ENCODE data around the gene FGD2. TPM values are rescaled to one million over a fixed set of nuclear protein-coding genes. Genes with fewer than 3 reads are reported as not detected.
"Not testable (repeated sequence)": the region's sequence is repeated elsewhere in the genome, so short reads cannot be mapped to it uniquely, and the experiment has no call there.

FGD2 gene
- total RNA-seq, 4 donors from 2014 or later, result 2.4 to 13.6 (median 4.6) TPM

- TF ChIP-seq POLR2AphosphoS5 (IDR thresholded peaks at IDR 0.05), result no peak
- no peak for TF ChIP-seq POLR2A (IDR thresholded peaks at IDR 0.05)
- no peak for TF ChIP-seq EP300 (IDR thresholded peaks at IDR 0.05)
- TF ChIP-seq, protein P1, sequence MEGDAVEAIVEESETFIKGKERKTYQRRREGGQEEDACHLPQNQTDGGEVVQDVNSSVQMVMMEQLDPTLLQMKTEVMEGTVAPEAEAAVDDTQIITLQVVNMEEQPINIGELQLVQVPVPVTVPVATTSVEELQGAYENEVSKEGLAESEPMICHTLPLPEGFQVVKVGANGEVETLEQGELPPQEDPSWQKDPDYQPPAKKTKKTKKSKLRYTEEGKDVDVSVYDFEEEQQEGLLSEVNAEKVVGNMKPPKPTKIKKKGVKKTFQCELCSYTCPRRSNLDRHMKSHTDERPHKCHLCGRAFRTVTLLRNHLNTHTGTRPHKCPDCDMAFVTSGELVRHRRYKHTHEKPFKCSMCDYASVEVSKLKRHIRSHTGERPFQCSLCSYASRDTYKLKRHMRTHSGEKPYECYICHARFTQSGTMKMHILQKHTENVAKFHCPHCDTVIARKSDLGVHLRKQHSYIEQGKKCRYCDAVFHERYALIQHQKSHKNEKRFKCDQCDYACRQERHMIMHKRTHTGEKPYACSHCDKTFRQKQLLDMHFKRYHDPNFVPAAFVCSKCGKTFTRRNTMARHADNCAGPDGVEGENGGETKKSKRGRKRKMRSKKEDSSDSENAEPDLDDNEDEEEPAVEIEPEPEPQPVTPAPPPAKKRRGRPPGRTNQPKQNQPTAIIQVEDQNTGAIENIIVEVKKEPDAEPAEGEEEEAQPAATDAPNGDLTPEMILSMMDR (IDR thresholded peaks at IDR 0.05), result no peak
- no peaks in the 10 kb centered on the region for H3K27me3 ChIP-seq
- H3K9me3 ChIP-seq, result no peaks in the 10 kb centered on the region
- WGBS, result 85% methylated on average over 6 of the region's 6 CpGs
- H3K4me3 ChIP-seq, result no peak overlapping the region
- no peaks in the 10 kb centered on the region for H3K36me3 ChIP-seq
- H3K4me1 ChIP-seq, result peaks cover 7% of the 10 kb centered on the region
- no peak overlapping the region for H3K27ac ChIP-seq
- no peak for DNase-seq (ENCODE audit: low spot score in 2 of 2)
Measured at GRCh38 chr6:37041521-37041920, 36.1 kb downstream of the FGD2 start.

DNA sequence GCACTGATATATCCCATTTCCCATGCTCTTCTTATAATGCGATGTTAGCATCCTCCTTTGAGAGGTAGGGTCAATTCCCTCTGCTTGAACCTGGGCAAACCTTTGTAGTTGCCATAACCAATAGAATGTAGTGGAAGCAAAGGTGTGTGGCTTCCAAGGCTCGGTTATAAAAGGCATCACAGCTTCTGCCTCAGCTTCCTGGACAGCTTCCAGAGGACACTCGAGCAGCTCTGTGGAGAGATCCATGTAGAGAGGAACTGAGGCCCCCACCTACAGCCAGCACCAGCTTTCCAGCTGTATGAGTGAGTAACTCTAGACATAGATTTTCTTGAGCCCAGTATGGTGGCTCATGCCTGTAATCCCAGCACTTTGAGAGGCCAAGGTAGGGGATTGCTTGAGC is 36.7 kb downstream of the FGD2 start:
- Histone ChIP-seq H3K27me3 (no peaks in the 10 kb centered on the region), H3K36me3 (no peaks in the 10 kb centered on the region), H3K4me3 (no peak overlapping the region), H3K4me1 (peaks cover 7% of the 10 kb centered on the region), H3K27ac (no peak overlapping the region), H3K9me3 (no peaks in the 10 kb centered on the region)
- peak in 1 of 2 donors; percentile 22 for DNase-seq (ENCODE audit: low spot score in 2 of 2)
- TF ChIP-seq POLR2A (IDR thresholded peaks at IDR 0.05) (no peak), EP300 (IDR thresholded peaks at IDR 0.05) (no peak), POLR2AphosphoS5 (IDR thresholded peaks at IDR 0.05) (no peak)
- TF ChIP-seq, protein P1 (IDR thresholded peaks at IDR 0.05), result no peak
- WGBS, result 76% methylated on average over 2 of the region's 3 CpGs

DNA sequence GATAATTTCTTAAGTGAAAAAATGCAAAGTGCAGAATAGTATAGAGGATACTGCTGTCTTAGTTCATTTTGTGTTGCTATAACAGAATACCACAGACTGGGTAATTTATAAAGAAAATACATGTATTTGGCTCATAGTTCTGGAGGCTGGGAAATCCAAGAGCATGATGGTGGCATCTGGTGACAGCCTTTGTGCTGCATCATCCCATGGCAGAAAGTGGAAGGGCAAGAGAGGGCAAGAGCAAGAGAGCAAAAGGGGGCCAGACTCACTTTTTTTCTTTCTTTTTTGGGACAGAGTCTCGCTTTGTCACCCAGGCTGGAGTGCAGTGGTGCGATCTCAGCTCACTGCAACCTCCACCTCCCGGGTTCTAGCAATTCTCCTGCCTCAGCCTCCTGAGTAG is 37.6 kb downstream of the FGD2 start:
- not testable (repeated sequence) for H3K9me3 ChIP-seq; H3K27me3 ChIP-seq; H3K27ac ChIP-seq; DNase-seq (ENCODE audit: low spot score in 2 of 2); H3K4me3 ChIP-seq; H3K36me3 ChIP-seq
- 95% methylated on average over 3 of the region's 3 CpGs for WGBS
- H3K4me1 ChIP-seq, result peaks cover 13% of the 10 kb centered on the region

DNA sequence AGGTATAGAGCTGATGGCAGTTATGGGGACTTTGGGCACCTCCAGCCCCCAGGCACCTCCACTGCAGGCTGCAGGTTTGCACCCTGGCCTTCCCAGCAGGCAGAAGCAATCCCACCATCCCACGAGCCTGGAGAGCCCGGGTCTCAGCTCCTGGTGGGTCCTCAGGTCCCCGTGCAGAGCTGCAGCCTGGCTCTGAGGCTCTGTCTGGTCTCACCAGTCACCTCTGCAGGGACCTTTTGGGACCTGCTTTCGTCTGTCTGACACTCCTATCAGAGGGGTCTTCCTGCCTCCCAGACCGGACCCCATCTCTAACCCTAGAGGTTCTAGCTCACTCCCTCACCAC is 41.9 kb downstream of the FGD2 start:
- Histone ChIP-seq H3K4me3 (no peak overlapping the region), H3K9me3 (no peaks in the 10 kb centered on the region), H3K36me3 (no peaks in the 10 kb centered on the region), H3K27me3 (no peaks in the 10 kb centered on the region), H3K27ac (no peak overlapping the region), H3K4me1 (peaks cover 41% of the 10 kb centered on the region)
- WGBS, result 86% methylated on average over 4 of the region's 5 CpGs
- TF ChIP-seq, protein P1 (IDR thresholded peaks at IDR 0.05), result no peak
- DNase-seq (ENCODE audit: low spot score in 2 of 2), result no peak

GRCh38 chr6:37047689-37048402 is 42.4 kb downstream of the FGD2 start:
- 86% methylated on average over 10 of the region's 10 CpGs for WGBS
- TF ChIP-seq POLR2AphosphoS5 (IDR thresholded peaks at IDR 0.05) (no peak), EP300 (IDR thresholded peaks at IDR 0.05) (no peak), POLR2A (IDR thresholded peaks at IDR 0.05) (no peak)
- TF ChIP-seq, protein P1 (IDR thresholded peaks at IDR 0.05), result no peak
- no peak overlapping the region for H3K27ac ChIP-seq

GRCh38 chr6:37048403-37048850 is 43.0 kb downstream of the FGD2 start:
- peaks cover 41% of the 10 kb centered on the region for H3K4me1 ChIP-seq
- no peak overlapping the region for H3K4me3 ChIP-seq
- no peaks in the 10 kb centered on the region for H3K27me3 ChIP-seq
- no peaks in the 10 kb centered on the region for H3K9me3 ChIP-seq
- no peak overlapping the region for H3K27ac ChIP-seq
- H3K36me3 ChIP-seq, result no peaks in the 10 kb centered on the region
- TF ChIP-seq, protein P1 (IDR thresholded peaks at IDR 0.05), result no peak
- TF ChIP-seq POLR2AphosphoS5 (IDR thresholded peaks at IDR 0.05), result no peak
- no peak for TF ChIP-seq POLR2A (IDR thresholded peaks at IDR 0.05)
- no peak for TF ChIP-seq EP300 (IDR thresholded peaks at IDR 0.05)
- 32% methylated on average over 3 of the region's 3 CpGs for WGBS
- DNase-seq (ENCODE audit: low spot score in 2 of 2), result no peak

More at GRCh38 chr6:37047689-37048402, 42.4 kb downstream of the FGD2 start:
- H3K4me3 ChIP-seq, result no peak overlapping the region
- peaks cover 41% of the 10 kb centered on the region for H3K4me1 ChIP-seq
- no peaks in the 10 kb centered on the region for H3K9me3 ChIP-seq
- DNase-seq (ENCODE audit: low spot score in 2 of 2), result no peak
- H3K36me3 ChIP-seq, result no peaks in the 10 kb centered on the region
- no peaks in the 10 kb centered on the region for H3K27me3 ChIP-seq
